ENCODE data around the gene CPLX4. TPM values are rescaled to one million over a fixed set of nuclear protein-coding genes. Genes with fewer than 3 reads are reported as not detected.

CPLX4 gene
- total RNA-seq, 1 experiment from 2014 or later = not detected

GRCh38 chr18:59266459-59266858 lies 52.0 kb downstream of the CPLX4 start:
- Mint-ChIP-seq H3K9me3 (no peaks in the 10 kb centered on the region), H3K27ac (no peak overlapping the region), H3K4me3 (no peak overlapping the region), H3K4me1 (peaks cover 58% of the 10 kb centered on the region), H3K27me3 (ENCODE audit: low read depth) (peaks cover 98% of the 10 kb centered on the region), H3K36me3 (no peaks in the 10 kb centered on the region; the same call in 1 of the 2 replicates)
- 0 out of 2 replicates have a peak, but pooled peaks have one; percentile 11 for TF ChIP-seq GTF2I (CRISPR knock-in tag; conservative IDR thresholded peaks at IDR 0.05)
- TF ChIP-seq STAT6 (CRISPR knock-in tag; conservative IDR thresholded peaks at IDR 0.05; ENCODE audit: low read depth) = no peak
- no peak for DNase-seq (ENCODE audit: low spot score)
- ChIA-PET CTCF (interaction anchor here (2.7 to 4.9 kb wide), 4 partner anchors 10 to 136 kb away, joined by 10 to 45 read pairs (median 38); partner anchors contain the start of gene GRP), POLR2A (no interaction called here)
- no peak for ATAC-seq

GRCh38 chr18:59265974-59266369 lies 52.5 kb downstream of the CPLX4 start:
- peak overlapping the region; percentile 66 for H3K4me3 Mint-ChIP-seq
- ATAC-seq = no peak
- H3K4me1 Mint-ChIP-seq = peaks cover 55% of the 10 kb centered on the region
- no peaks in the 10 kb centered on the region for H3K9me3 Mint-ChIP-seq
- no peak overlapping the region for H3K27ac Mint-ChIP-seq
- H3K36me3 Mint-ChIP-seq = no peaks in the 10 kb centered on the region; the same call in 1 of the 2 replicates
- no peak for DNase-seq (ENCODE audit: low spot score)
- TF ChIP-seq IRF1 (CRISPR knock-in tag; IDR thresholded peaks at IDR 0.05) = no peak
- no peak for TF ChIP-seq ZNF317 (CRISPR knock-in tag; IDR thresholded peaks at IDR 0.05; ENCODE audit: borderline replicate concordance, low read depth)
- no peak for TF ChIP-seq NFATC4 (CRISPR knock-in tag; IDR thresholded peaks at IDR 0.05)
- TF ChIP-seq CBFB (CRISPR knock-in tag; IDR thresholded peaks at IDR 0.05; ENCODE audit: low read depth) = no peak
- no peak for TF ChIP-seq ZNF396 (CRISPR knock-in tag; IDR thresholded peaks at IDR 0.05; ENCODE audit: borderline replicate concordance)
- no peak for TF ChIP-seq FOXK1 (CRISPR knock-in tag; IDR thresholded peaks at IDR 0.05)
- no peak for TF ChIP-seq ATF6 (CRISPR knock-in tag; IDR thresholded peaks at IDR 0.05)
- no peak for TF ChIP-seq ATF1 (CRISPR knock-in tag; IDR thresholded peaks at IDR 0.05)
- POLR2A ChIA-PET = no interaction called here
- H3K27me3 Mint-ChIP-seq (ENCODE audit: low read depth) = peaks cover 98% of the 10 kb centered on the region
- CTCF ChIA-PET = interaction anchor here (1.0 to 4.9 kb wide), 6 partner anchors 7 to 178 kb away, joined by 3 to 45 read pairs (median 26); partner anchors contain the start of genes GRP and RAX

- Mint-ChIP-seq H3K9me3 (no peaks in the 10 kb centered on the region), H3K27ac (no peak overlapping the region), H3K4me1 (peaks cover 49% of the 10 kb centered on the region), H3K36me3 (no peaks in the 10 kb centered on the region; the same call in 1 of the 2 replicates), H3K4me3 (peak overlapping the region; percentile 66), H3K27me3 (ENCODE audit: low read depth) (peaks cover 98% of the 10 kb centered on the region)
- ChIA-PET POLR2A (no interaction called here), CTCF (interaction anchor here (0.8 to 4.5 kb wide), 7 partner anchors 8 to 177 kb away, joined by 3 to 44 read pairs (median 25); partner anchors contain the start of genes GRP and RAX)
- peak; percentile 93 for DNase-seq (ENCODE audit: low spot score)
- no peak for TF ChIP-seq USF2 (CRISPR knock-in tag; IDR thresholded peaks at IDR 0.05)
- TF ChIP-seq ZNF121 (CRISPR knock-in tag; IDR thresholded peaks at IDR 0.05) = 0 out of 2 replicates have a peak, but pooled peaks have one; percentile 25
- no peak for TF ChIP-seq ZNF423 (CRISPR knock-in tag; IDR thresholded peaks at IDR 0.05)
- TF ChIP-seq HMGXB4 (CRISPR knock-in tag; IDR thresholded peaks at IDR 0.05) = peak; percentile 3; the same call in 1 of the 2 replicates
- TF ChIP-seq SP1 (CRISPR knock-in tag; conservative IDR thresholded peaks at IDR 0.05) = 0 out of 2 replicates have a peak, but pooled peaks have one; percentile 30
- TF ChIP-seq TEAD4 (CRISPR knock-in tag; IDR thresholded peaks at IDR 0.05) = no peak
- peak; percentile 70 for ATAC-seq
Observed at GRCh38 chr18:59265246-59265973, 53.0 kb downstream of the CPLX4 start.
